GM12892 (cell line): Measurements from ENCODE around the gene DNAJB4.

Experiments used
- POLR2AphosphoS5 ChIP-seq: IDR thresholded peaks from 2 replicates; pipeline ENCODE4 v1.6.1; 2011; ENCODE audit warnings: low read depth, low read length, control low read depth
- TAF1 ChIP-seq: IDR thresholded peaks from 2 replicates; pipeline ENCODE4 v1.6.1; 2011; ENCODE audit warnings: low read depth, mild to moderate bottlenecking, control low read depth, low read length, borderline replicate concordance

DNA sequence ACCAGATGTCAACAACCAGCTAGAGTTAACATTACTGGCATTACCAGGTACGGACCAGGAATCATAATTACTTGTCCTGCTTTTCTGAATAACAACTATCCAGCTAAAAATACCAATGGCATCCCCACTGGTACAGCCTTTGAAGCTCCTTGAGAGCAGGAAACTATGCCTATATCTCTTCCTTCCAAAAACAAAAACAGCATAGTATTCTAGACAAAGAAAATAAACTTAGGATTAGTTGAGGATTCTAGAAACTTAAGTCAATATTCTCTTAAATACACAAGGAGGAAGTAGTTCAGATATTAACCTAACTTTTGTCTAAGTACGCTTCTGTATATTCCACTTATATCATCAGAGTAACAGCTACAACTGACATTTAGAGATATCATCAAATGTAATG, 28.8 kb upstream of the DNAJB4 start:
- TF ChIP-seq POLR2AphosphoS5: no peak
- TF ChIP-seq TAF1: no peak
